ENCODE results near the gene CS.

Gene CS

DNA sequence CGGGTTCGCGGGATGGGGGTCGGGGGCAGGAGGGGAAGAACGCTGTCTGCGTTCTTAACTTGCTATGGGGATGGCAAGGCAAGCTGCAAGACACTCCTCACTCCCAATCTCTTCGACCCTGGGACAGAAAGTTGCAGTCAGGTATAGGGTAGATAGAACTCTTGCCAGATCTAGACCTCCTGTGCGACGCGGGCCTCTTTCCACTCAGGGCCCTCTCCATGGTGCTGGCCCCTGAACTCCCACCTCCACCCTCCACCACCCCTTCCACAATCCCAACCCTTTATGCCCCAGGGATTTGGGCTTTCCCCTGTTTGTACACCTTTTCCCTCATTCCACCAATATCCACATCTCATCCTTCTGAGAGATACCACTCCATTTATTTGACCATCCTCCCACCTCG, 75.2 kb downstream of the CS start:
- Histone ChIP-seq H3K27ac (ENCODE audit: low read depth in 2 of 2, low read length in 2 of 2) (no peak overlapping the region), H3K9ac (ENCODE audit: low read depth in 1 of 2, low read length in 2 of 2) (peak overlapping the region; percentile 82 to 92), H3K4me1 (ENCODE audit: control insufficient read depth in 2 of 2, insufficient read depth in 2 of 2, low read length in 2 of 2) (peaks cover 33 to 39% of the 10 kb centered on the region in 2 donors), H3K27me3 (ENCODE audit: control insufficient read depth in 2 of 2, insufficient read depth in 2 of 2, low read length in 2 of 2) (no peaks in the 10 kb centered on the region), H3K36me3 (ENCODE audit: control insufficient read depth in 2 of 2, insufficient read depth in 2 of 2, low read length in 2 of 2) (no peaks in the 10 kb centered on the region), H3K9me3 (ENCODE audit: control insufficient read depth in 2 of 2, low read length in 2 of 2) (no peaks in the 10 kb centered on the region), H3K4me3 (ENCODE audit: low read length in 2 of 2) (peak overlapping the region; percentile 84 to 85)

DNA sequence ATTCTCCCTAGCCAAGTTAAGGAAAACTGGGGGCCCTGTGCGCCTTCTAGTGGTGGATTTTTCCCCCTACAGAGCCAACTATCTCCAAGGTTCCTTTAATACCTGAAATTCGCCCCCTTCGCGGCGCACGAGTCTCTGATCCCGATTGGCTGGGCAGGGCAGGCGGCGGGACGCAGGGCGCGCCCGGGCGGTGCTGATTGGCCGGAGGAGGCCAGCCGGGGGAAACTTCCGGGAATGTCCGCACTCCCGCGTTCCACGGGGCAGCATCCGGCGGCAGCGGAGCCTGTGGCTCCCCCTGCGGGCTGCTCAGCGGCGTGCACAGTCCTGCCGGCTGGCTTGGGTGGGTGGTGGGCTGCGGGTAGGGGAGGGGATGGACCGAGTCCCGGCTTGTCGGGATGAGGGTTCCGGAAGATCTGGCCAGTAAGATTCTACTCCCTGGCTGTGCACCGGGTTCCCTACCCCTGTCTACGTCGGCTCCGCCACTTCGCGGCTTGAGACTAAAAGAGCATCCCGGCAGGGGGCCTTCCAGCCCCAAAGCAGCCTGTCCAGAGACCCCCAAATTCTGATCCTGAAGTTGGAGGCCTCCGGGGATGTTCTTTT, 75.9 kb downstream of the CS start, which contains the start of gene NABP2:
NABP2 (plus strand) TSS at position 241 of the 600 bp plus-strand sequence. CDS start 515 bp downstream, outside the sequence.
- H3K4me3 ChIP-seq (ENCODE audit: low read length in 2 of 2) = peak within 1 kb of the TSS; percentile 84 to 85
- H3K4me1 ChIP-seq (ENCODE audit: control insufficient read depth in 2 of 2, insufficient read depth in 2 of 2, low read length in 2 of 2) = peaks cover 30 to 36% of the 10 kb centered on the region in 2 donors
- H3K9me3 ChIP-seq (ENCODE audit: control insufficient read depth in 2 of 2, low read length in 2 of 2) = no peaks in the 10 kb centered on the region
- peak within 1 kb of the TSS; percentile 99 for H3K27ac ChIP-seq (ENCODE audit: low read depth in 2 of 2, low read length in 2 of 2)
- H3K27me3 ChIP-seq (ENCODE audit: control insufficient read depth in 2 of 2, insufficient read depth in 2 of 2, low read length in 2 of 2) = no peaks in the 10 kb centered on the region
- H3K9ac ChIP-seq (ENCODE audit: low read depth in 1 of 2, low read length in 2 of 2) = peak within 1 kb of the TSS; percentile 82 to 92
- no peaks in the 10 kb centered on the region for H3K36me3 ChIP-seq (ENCODE audit: control insufficient read depth in 2 of 2, insufficient read depth in 2 of 2, low read length in 2 of 2)

DNA sequence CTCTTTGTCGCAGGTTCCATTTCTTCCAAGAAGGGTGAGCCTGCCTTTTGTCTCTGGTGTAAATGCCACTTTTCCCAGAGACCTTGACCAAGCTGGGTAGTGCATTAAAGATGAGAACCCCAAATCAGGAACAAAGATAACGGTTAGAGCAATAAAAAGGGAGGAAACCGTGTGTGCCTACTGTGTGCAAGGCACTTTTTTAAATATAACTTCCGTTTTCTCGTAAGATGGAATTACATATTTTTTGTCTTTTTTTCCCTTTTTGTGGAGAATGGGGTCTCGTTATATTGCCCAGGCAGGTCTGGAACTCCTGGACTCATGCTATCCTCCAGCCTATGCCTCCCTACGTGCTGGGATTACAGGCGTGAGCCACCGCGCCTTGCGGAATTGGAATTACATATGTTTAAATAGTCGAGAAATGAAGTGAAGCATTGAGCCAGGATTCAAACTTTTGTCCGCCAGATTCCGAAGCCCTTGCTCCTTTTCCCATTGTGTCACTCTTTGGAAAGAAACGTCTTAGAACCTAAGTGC, 76.5 kb downstream of the CS start:
- Histone ChIP-seq H3K9ac (ENCODE audit: low read depth in 1 of 2, low read length in 2 of 2) (peak overlapping the region; percentile 37 to 38), H3K36me3 (ENCODE audit: control insufficient read depth in 2 of 2, insufficient read depth in 2 of 2, low read length in 2 of 2) (no peaks in the 10 kb centered on the region), H3K4me3 (ENCODE audit: low read length in 2 of 2) (peak overlapping the region; percentile 58 to 85), H3K27ac (ENCODE audit: low read depth in 2 of 2, low read length in 2 of 2) (peak overlapping the region; percentile 99), H3K9me3 (ENCODE audit: control insufficient read depth in 2 of 2, low read length in 2 of 2) (no peaks in the 10 kb centered on the region), H3K4me1 (ENCODE audit: control insufficient read depth in 2 of 2, insufficient read depth in 2 of 2, low read length in 2 of 2) (peaks cover 29 to 36% of the 10 kb centered on the region in 2 donors), H3K27me3 (ENCODE audit: control insufficient read depth in 2 of 2, insufficient read depth in 2 of 2, low read length in 2 of 2) (no peaks in the 10 kb centered on the region)

DNA sequence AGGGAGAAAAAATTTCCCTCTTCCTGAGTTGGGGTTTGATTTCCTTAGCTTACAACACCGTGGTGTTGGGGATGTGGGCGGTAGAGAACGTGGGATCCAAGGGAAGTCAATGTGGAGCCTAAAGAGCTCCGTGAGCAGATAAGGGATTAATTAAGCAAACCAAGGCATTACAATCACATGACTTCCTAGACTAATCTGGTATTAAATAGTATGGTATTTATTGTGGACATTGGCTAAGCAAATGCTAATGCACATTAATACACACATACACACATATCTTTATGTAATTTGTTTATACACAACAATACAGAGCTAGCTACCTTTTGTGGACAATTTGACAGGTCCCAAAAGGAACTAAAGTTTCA, 77.6 kb downstream of the CS start:
- Histone ChIP-seq H3K4me3 (ENCODE audit: low read length in 2 of 2) (peak overlapping the region; percentile 80 to 91), H3K4me1 (ENCODE audit: control insufficient read depth in 2 of 2, insufficient read depth in 2 of 2, low read length in 2 of 2) (peaks cover 29 to 36% of the 10 kb centered on the region in 2 donors)

DNA sequence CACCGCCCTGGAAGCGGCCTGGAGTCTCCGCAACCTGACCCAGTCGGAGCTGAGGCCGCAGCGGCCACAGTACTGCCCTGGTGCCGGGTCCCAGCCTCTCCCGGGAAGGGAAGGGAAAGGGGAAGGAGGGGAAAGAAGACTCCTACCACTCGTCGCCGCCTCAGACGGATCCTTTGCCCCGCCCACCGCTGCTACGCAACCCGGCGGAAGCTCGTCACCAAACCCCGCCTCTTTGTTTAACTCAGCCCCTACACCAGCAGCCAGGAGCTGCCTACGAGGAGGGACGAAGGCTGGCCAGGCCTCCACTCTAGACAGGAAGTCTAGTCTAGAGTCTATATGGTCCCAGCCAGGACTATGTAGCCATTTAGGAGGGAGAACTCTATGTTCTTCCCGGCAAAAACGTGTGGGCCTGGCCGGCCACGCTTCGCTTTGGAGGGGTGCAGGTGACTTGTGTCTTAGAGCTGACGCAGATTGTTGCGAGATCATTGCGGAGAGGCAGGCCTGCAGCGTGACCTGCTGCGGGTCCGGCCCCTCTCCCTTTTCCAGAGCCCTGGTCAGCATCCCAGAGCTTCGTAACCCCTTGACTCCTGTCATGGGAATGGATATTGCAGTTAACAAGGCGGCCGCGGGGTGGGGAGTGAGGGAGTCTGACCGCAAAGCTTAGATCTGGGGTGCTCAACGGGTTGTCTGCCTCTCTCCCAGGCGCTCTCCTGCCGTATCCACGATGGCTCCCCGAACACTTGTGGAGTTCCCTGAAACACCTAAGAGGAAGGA, 78.2 kb downstream of the CS start, which contains the start of gene RNF41:
RNF41 (minus strand) TSS at position 166 of the 774 bp plus-strand sequence. CDS start 7,875 bp downstream, outside the sequence.
- Histone ChIP-seq H3K4me1 (ENCODE audit: control insufficient read depth in 2 of 2, insufficient read depth in 2 of 2, low read length in 2 of 2) (peaks cover 29 to 36% of the 10 kb centered on the region in 2 donors), H3K27ac (ENCODE audit: low read depth in 2 of 2, low read length in 2 of 2) (peak within 1 kb of the TSS; percentile 99)

More for the DNA sequence above, 77.6 kb downstream of the CS start:
- no peaks in the 10 kb centered on the region for H3K27me3 ChIP-seq (ENCODE audit: control insufficient read depth in 2 of 2, insufficient read depth in 2 of 2, low read length in 2 of 2)
- H3K9me3 ChIP-seq (ENCODE audit: control insufficient read depth in 2 of 2, low read length in 2 of 2) = no peaks in the 10 kb centered on the region
- peak overlapping the region; percentile 90 to 96 for H3K9ac ChIP-seq (ENCODE audit: low read depth in 1 of 2, low read length in 2 of 2)
- peak overlapping the region; percentile 99 for H3K27ac ChIP-seq (ENCODE audit: low read depth in 2 of 2, low read length in 2 of 2)
- H3K36me3 ChIP-seq (ENCODE audit: control insufficient read depth in 2 of 2, insufficient read depth in 2 of 2, low read length in 2 of 2) = no peaks in the 10 kb centered on the region

More for the DNA sequence above, 78.2 kb downstream of the CS start, which contains the start of gene RNF41:
- Histone ChIP-seq H3K4me3 (ENCODE audit: low read length in 2 of 2) (peak within 1 kb of the TSS; percentile 80 to 91), H3K27me3 (ENCODE audit: control insufficient read depth in 2 of 2, insufficient read depth in 2 of 2, low read length in 2 of 2) (no peaks in the 10 kb centered on the region), H3K36me3 (ENCODE audit: control insufficient read depth in 2 of 2, insufficient read depth in 2 of 2, low read length in 2 of 2) (no peaks in the 10 kb centered on the region), H3K9me3 (ENCODE audit: control insufficient read depth in 2 of 2, low read length in 2 of 2) (no peaks in the 10 kb centered on the region), H3K9ac (ENCODE audit: low read depth in 1 of 2, low read length in 2 of 2) (peak within 1 kb of the TSS; percentile 90 to 96)

Data from mucosa of rectum (tissue), 2 donors.